Skeletal muscle cell (primary cell): Measurements from ENCODE around the gene MAD1L1.
"Not testable (repeated sequence)": the region's sequence is repeated elsewhere in the genome, so short reads cannot be mapped to it uniquely, and the experiment has no call there.

Experiments
- DNase-seq: peaks from one replicate; pipeline ENCODE4 v3.0.0-alpha.2; 2010; ENCODE audit warnings: low read depth
- H3K4me3 ChIP-seq: 2 replicates; pipeline ENCODE4 v1.5.1; 2011; ENCODE audit warnings: low read depth, mild to moderate bottlenecking, control low read depth, low read length, moderate library complexity

The MAD1L1 gene

DNA sequence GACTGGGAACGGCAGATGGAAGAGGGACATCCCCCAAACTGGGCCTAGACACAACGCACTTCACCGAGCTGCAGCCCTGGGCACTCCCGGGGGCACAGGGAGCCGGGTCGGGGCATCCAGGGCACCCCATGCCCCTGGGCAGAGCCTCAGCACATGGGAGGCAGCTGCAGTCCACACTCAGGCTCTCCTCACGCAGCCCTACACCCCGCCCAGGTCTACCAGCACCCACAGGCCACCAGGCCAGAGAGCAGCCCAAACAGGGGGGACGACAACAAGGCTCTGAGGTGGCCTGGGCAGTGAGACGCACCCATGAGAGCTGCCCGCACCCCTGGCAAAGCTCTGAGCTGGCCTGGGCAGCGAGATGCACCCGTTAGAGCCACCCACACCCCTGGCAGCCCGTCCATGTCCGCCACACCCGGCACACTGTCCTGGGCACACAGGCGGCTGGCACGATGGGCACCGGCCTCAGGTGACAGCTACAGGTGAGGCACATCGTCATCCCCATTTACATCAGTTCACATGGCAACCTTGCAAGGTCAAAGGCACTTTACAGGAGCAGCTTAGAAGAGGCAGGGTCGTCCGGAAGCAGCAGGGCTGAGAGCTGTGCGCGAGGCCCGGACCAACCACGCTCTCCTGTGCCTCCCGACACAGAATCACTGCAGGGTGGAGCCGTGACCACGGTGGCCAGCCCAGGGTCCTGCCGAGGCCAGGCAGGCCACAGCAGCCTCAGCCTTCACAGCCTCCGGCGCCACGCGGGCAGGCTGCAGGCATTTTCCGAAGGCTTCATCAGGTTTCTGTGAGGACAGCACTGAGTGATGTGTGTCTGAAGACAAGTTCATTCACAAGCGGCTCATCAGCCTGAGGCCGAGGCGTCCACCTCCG is 228.6 kb downstream of the MAD1L1 start:
- H3K4me3 ChIP-seq: no peak overlapping the region
- no peak for DNase-seq

DNA sequence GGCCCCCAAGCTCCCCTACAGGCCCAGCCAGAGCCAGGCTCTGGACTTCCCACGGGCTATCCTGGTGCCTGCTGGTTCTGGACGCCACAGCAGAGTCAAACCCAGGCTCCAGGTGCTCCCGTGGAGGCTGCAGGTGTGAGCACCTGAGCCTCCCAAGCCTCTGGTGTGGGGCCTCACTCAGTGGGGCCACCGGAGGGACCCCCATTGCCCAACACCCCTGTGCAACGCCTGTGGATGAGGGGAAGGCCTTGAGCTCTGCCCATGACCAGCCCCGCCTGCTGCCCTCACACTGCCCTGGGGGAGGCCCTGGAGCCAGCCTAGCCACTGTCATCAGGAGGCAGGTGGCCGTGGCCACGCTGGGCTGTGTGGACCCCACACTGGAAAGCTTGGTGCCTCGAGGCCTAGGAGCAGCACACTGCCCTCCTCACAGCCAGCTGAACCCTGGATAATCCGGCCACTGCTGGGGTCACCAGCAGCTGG is 229.3 kb downstream of the MAD1L1 start:
- no peak overlapping the region for H3K4me3 ChIP-seq
- DNase-seq: no peak

DNA sequence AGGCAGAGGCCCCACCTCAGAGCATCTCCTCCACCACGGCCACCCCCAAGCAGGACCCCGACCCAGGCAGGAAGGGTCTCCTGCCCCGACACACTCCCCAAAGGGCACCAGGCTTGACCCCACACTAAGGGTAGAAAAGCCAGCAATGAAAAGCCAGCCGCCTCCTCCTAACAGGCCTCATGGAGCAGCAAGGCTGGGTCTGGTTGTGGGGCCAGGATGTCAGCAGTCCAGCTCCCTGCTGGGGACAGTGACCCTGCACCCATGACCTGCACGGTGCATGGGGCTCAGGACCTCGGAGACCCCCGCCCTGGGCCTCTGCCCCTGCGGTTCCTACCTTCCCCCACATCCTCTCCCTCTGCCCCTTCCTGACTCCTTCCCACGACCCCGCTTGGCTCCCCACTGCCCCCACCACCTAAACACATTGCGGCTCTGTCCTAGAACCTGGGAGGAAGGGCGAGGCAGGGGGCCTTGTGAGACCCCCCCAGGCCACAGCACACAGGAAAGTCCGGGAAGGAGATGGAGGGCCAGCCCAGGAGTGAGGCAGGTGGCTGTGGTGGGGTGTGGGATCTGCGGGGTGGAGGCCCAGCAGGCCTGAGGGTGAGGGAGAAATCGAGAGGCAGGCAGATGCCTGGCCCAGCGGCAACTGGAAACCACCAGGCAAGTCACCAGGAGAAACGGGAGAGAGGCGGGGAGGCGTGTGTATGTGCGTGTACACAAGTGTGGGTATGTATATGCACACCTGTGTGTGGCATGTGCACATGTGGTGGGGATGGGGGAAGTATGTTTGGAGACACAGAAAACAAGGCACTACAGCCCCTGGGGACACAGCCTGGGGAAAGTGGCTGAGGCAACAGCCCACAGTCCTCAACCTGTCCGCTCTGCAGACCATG is 229.9 kb downstream of the MAD1L1 start:
- DNase-seq: no peak
- no peak overlapping the region for H3K4me3 ChIP-seq

DNA sequence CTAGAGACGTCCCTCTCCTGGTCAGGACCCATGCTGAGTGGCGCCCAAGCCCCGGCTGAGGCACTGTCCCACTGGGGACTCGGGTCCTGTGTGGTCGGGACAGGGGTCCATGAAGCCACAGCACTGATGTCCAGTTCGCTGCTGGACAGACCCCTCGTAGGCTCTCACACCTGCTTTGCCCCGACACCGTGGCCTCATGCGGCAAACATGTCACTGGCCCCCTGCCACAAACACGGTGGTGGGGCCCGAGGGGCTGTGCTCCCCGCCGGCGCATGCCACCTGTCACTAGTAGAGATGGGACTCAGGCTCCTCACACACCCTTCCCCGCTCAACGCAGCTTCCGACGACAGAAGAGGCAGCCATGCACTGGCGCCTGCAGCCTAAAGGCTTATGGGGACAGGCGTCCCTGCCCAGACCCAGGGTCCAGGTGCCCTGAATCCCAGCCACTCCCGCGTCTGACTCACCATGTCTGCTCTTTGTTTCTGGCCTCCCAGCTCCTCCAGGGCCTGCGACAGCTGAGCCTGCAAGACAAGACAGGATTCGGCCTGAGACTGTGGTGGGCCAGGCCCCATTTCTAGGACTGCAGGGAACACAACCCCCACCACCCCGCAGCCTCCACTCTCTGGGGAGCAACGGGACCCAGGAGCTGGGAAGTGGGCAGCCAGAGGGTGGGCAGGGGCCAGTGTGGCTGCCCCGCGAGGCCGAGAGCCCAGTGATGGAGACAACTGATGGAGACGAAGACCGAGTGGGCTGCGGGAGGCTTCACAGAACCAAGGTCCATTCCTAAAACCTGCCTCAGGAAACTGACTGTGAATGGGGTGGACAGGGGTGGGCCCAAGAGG is 230.9 kb downstream of the MAD1L1 start:
- no peak for DNase-seq
- no peak overlapping the region for H3K4me3 ChIP-seq

DNA sequence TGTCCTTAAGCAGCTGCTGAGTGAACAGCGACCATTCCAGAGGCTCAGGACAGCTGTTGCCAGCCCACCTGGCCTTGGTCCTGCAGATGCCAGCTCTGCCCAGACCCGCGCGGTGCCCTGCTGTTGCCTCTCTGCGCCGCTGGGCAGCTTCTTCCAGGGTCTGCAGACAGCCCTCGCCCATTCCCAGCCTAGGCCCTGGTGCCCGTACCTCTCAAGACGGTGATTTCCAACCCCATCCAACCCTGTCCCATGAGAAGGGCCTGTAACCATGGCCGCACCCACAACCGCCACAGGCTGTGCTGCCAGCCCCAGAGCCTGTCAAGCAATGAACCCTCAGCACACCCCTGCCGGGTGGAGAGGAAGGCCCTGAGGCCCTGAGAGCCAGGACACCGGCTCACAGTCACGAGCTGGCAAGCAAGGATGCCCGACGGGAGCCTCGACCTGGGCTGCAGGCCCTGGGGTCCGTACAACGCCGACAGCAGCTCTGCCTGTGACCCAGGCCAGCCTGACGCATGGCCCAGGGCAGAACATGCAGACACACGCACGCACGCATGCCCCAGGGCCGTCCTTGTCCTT is 231.9 kb downstream of the MAD1L1 start:
- DNase-seq: no peak
- H3K4me3 ChIP-seq: no peak overlapping the region

DNA sequence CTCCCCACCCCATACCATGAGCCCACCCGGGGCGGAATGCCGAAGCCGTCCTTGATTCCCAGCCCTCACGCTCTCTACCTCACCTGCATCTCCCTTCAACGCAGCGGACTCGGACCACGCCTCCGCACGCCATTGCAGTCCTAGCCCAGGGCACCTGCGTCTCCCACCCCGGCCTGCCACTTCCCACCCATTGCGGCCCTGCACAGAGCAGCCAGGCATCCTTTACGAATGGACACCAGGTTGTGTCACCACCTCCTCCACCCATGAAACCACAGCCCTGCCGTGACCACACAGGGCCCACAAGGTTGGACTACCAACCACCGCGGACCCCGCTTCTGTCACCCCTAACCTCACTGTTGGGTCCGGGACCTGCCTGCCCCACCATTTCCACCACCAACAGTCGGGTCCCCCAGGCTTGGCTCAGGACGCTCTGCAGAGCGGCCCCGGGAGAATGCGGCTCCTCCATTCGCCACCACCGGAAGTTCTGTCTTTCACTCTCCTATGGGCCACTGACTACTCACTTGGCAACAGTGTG is 232.5 kb downstream of the MAD1L1 start:
- DNase-seq: no peak
- no peak overlapping the region for H3K4me3 ChIP-seq

DNA sequence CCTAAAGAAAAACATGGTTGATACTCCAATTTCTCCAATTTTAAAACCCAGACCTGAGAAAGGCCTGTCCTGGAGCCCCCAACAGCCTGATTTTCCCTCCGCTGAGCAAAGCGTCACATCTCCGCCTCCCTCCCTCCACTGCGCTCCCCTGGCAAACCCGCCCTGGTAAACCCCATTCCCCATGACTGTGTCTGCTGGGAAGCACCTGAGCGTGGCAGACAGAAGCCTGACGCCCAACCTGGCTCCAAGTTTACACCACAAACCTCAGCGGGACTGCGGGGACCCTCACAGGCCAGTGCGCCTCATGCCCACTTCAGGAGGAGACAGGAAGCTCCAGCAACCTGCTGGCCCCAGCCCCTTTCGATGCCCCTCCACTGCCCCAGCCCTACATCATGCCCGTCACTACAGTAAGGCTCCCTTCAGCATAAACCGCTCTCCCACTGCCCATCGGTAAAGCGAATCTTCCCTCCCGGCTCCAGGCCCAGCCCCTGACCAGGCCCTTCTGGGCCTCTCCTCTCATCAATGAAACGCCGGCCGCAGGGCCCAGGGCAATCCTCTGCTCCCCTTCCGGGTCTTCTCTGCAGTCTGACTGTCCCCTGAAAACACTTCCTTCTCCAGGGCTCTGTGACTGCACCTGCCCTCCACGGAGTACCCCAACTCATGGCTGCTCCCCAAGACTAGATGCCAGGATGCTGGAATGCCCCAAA is 233.3 kb downstream of the MAD1L1 start:
- no peak for DNase-seq
- H3K4me3 ChIP-seq: no peak overlapping the region

DNA sequence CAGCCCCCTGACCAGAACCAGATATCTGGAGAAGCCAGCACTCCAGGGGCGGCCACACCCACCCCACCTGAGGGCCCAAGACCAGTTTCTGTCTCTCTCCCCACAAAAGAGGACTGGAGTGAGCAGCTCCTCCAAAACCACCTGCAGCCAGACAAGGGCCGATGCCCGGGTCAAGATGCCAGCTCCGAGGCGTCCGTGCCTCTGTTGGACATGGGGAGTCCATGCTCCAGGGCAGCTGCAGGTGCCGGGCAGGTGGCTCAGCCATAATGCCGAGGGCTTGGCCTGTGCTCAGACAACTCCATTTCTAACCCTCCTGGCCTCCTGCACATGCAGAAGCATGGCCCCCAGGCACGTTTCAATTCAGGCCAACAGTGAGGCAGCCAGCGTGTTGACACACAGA is 234.6 kb downstream of the MAD1L1 start:
- no peak for DNase-seq
- H3K4me3 ChIP-seq: no peak overlapping the region

DNA sequence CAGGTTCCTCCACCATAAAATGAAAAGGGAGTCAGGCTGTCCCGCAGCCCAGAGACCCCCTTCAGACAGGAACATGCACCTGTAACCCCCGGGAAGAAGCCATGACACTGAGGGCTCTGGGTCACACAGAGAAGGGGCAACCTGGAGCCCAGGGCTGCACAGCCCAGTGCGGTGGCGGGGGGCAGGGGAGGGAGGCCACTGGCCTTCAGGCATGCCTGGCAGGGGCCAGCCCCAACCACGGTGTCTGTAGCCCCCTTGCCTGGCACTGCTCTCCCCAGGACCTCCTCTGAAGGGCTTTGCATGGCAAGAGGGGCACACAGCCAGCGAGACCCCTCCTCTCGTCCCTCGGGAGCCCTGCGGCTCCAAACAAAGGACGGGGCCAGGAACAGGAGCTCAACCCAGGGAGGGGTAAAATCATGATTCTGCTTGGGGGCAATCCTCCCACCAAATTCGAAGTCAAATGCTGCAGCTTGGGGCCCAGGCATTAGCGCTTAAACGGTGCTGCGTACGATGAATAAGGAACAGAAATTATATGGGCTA is 235.1 kb downstream of the MAD1L1 start:
- no peak for DNase-seq
- no peak overlapping the region for H3K4me3 ChIP-seq

DNA sequence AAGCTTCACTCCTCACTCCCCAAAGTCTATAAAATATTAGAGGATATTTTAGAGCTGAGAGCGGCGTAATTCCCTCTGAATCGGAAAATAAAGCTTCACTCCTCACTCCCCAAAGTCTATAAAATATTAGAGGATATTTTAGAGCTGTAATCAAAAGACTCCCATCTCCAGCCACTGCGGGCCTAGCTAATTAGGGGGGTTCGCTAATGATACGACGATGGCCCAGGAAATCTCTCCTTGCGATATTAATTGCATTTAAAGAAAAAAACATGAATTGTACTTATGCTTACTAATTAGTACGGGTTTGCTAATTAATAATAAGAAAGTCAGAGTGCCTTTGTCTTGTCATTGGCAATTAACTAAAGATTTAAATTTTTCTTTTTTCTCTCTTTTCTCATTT is 235.9 kb downstream of the MAD1L1 start:
- DNase-seq: no peak
- no peak overlapping the region for H3K4me3 ChIP-seq

DNA sequence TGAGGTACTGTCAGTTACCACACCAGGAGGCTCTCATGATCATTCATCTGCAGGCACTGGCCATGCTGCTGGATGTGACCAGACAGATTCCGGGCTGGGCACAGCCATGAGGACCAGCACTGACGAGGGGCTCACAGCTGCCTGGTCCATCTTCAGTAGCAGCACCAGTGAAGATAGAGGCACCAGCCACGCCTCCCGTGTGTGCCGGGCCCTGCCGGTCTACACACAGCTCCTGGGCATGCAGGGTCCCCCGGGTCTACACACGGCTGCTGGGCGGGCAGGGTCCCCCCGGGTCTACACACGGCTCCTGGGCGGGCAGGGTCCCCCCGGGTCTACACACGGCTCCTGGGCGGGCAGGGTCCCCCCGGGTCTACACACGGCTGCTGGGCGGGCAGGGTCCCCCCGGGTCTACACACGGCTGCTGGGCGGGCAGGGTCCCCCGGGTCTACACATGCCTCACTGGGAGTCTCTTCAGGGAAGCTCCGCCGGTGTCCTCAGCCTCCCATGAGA is 236.8 kb downstream of the MAD1L1 start:
- H3K4me3 ChIP-seq, DNase-seq: not testable (repeated sequence)

DNA sequence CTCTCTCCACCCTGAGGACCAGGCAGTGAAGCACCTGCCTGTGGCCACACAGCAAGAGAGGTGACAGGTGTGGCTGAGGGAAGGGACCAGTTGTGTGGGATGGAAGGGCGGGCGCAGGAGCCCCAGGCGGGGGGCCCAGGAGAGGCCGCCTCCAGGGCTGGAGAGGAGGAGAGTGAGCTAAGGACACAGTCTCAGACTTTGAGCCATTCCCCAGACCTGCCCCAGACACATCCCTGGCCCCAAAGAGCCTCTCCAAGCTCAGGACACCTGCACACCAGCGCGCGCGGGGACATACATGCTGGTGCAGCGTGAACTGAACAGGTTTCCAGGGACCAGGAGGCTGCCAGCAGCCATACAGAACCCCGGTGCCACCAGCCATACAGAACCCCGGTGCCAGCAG is 237.3 kb downstream of the MAD1L1 start:
- no peak for DNase-seq
- no peak overlapping the region for H3K4me3 ChIP-seq

DNA sequence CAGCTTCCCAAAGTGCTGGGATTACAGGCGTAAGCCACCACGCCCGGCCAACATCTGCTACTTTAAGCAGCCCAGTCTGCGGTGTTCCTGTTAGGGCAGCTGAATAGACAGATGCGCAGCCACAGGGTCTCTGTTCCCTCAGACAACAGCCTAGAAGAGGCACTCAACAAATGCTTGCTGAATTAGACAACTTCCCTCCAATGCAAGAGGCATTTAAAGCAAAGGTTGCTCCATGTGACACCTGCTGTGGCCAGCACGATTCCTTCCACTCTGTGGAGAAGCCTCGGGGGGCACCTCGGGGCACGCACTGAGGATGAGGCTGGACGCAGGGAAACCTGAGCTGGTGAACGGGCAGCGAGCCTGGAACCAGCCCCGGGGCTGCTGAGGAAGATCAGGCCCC is 237.8 kb downstream of the MAD1L1 start:
- DNase-seq: peak; percentile 36
- H3K4me3 ChIP-seq: no peak overlapping the region

DNA sequence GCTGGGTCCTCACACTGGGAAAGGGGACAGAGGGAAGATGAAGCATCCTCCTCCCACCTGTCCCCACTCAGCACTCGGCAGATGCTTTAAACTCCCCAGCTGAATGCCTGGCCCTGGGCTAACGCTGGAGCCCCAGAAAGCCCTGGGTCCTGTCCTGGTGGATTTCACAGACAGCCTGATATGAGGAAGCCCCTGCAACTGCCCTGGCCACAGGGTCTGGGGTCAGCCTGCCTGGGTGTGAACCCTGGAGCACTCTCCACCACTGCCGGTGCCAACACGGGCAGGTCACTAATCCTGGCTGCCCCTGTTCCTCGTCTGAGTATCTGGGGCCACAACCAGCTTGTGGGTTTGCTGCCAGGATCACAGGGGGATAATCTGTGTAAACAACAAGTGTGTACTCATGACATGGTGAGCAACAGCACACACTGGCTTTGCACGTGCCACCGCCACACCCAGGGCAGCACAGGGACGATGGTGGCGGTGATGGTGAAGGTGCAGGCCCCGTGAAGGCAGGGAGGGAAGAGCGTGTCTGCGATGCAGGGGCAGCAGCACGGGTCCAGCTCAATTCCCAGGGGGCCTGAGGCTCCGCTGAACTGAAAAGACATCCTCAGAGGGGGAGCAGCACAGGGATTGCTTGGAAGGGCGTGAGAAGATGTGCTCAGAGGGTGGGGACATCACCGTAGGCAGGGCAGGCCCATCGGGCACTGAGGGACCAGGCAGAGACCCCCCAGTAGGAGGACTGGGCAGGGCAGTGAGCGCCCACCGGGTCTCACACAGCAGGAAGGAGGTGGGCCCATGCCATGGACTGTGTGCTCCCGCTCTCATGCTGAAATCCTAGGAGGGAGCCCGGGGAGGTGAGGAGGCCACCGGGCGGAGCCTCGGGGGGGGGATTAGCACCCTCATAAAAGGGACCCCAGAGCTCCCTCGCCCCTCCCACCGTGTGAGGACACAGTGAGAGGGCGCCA is 238.7 kb downstream of the MAD1L1 start:
- DNase-seq: no peak
- no peak overlapping the region for H3K4me3 ChIP-seq

DNA sequence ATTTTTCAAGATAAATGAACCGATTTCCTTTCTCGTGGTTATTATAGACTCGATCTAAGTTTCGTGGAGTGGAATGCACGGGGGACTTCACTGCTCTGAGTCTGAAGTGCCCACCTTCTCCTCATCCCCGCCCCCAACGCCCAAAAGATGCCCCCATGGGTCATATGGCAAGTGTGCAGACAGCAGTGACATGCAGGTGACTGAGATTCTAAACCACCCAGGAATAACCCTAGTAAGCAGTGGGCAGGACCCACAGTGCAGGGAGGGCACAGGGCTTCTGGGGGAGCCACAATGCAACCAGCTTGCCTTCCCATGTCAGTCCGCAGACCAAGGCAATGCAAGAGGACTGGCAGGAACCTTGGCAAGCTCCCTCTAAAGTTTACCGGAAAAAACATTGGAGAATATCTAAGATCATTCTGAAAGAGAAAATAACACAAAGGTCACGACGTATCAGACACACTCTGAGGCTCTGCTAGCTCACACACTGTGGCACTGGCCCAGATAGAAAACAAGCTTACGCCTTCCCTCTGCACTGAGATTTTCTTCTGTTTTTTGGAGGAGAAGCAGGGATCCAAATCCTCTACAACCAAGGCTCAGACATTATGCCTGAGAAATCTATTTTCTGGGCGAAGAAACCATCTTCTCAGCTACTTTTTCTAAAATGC is 239.6 kb downstream of the MAD1L1 start:
- DNase-seq: no peak
- no peak overlapping the region for H3K4me3 ChIP-seq

DNA sequence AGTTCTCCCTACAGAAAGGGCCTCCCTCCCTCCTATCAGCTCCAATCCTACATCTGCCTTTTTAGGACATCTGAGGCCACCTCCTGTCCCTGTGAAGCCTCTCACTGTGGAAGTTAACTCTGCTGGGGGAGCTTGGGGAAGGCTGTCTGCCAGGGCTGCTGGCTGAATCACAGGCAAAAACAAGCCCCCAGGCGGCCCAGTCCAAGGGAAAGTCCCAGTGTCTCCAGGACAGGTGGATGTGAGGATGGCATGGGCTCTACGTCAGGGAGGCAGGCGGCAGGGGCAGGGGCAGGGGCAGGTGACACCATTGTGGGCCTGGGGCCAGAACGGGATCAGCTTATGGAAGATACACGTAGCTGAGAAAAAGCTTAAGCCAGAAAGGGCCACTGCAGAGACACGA is 240.2 kb downstream of the MAD1L1 start:
- DNase-seq: no peak
- H3K4me3 ChIP-seq: no peak overlapping the region
